Endothelial cell of hepatic sinusoid (primary cell): ENCODE data around the gene TEX14.

Experiments used
- in situ Hi-C: cut with HindIII; loops from 2 replicates; pipeline ENCODE4 v1.10.0; 2017; ENCODE audit warnings: low sequenced_read_pairs

The TEX14 gene

GRCh38 chr17:58507123-58507634, 184.7 kb downstream of the TEX14 start:
- in situ Hi-C loops, result no loop called here
